HepG2 (cell line): ENCODE measurements around the gene OR6S1. TPM values are rescaled to one million over a fixed set of nuclear protein-coding genes. Genes with fewer than 3 reads are reported as not detected.

Source experiments
- GATA4 ChIP-seq: sonication (generic); IDR thresholded peaks from 2 replicates; pipeline ENCODE4 v1.6.1; 2016; ENCODE audit warnings: antibody characterized with exemption, low read depth, borderline replicate concordance
- HIC2 ChIP-seq: sonication (generic); formaldehyde crosslinking; IDR thresholded peaks from 2 replicates; pipeline ENCODE4 v1.9.0; 2022; ENCODE audit warnings: low read depth, missing genetic modification reagents
- HOXA5 ChIP-seq: sonication (generic); formaldehyde crosslinking; IDR thresholded peaks from 2 replicates; pipeline ENCODE4 v1.4.0; 2020; ENCODE audit warnings: missing genetic modification reagents
- KDM5B ChIP-seq: sonication (generic); formaldehyde crosslinking; IDR thresholded peaks from 2 replicates; pipeline ENCODE4 v1.4.0; 2020; ENCODE audit warnings: missing genetic modification reagents, mild to moderate bottlenecking, borderline replicate concordance
- MIER3 ChIP-seq: IDR thresholded peaks from 2 replicates; pipeline ENCODE4 v1.6.1; 2016; ENCODE audit warnings: missing compliant biosample characterization, borderline replicate concordance
- MTF1 ChIP-seq: sonication (generic); formaldehyde crosslinking; IDR thresholded peaks from 2 replicates; pipeline ENCODE4 v1.5.0; 2020; ENCODE audit warnings: missing genetic modification reagents
- PCBP2 ChIP-seq: fragments of 200-400 bp; formaldehyde crosslinking; optimal IDR thresholded peaks from 2 replicates; pipeline ENCODE3; 2018; ENCODE audit warnings: low read length, low read depth; ENCODE audit not compliant: poor library complexity, severe bottlenecking
- SNAPC2 ChIP-seq: sonication (generic); formaldehyde crosslinking; IDR thresholded peaks from 2 replicates; pipeline ENCODE4 v1.8.1; 2022; ENCODE audit warnings: mild to moderate bottlenecking, missing genetic modification reagents
- SOX6 ChIP-seq, 2 experiments: fragments of 450-650 bp in 1 of 2; sonication (generic) in 1 of 2; formaldehyde crosslinking in 1 of 2; IDR thresholded peaks; 2 replicates each; pipeline versions ENCODE4 v1.4.0 to v1.6.1; 2017 to 2020; ENCODE audit warnings: antibody characterized with exemption in 1 of 2, mild to moderate bottlenecking in 1 of 2, missing genetic modification reagents in 1 of 2
- SRSF9 ChIP-seq: fragments of 200-400 bp; formaldehyde crosslinking; IDR thresholded peaks from 2 replicates; pipeline ENCODE4 v1.6.1; 2018; ENCODE audit warnings: borderline replicate concordance, mild to moderate bottlenecking, low read depth, low read length; ENCODE audit not compliant: insufficient read depth, poor library complexity, severe bottlenecking
- TEAD2 ChIP-seq: sonication (generic); formaldehyde crosslinking; IDR thresholded peaks from 2 replicates; pipeline ENCODE4 v1.9.0; 2021; ENCODE audit warnings: missing genetic modification reagents
- ZFP62 ChIP-seq: sonication (generic); formaldehyde crosslinking; IDR thresholded peaks from 2 replicates; pipeline ENCODE4 v1.4.0; 2020; ENCODE audit warnings: missing genetic modification reagents
- ZNF180 ChIP-seq: sonication (generic); formaldehyde crosslinking; IDR thresholded peaks from 2 replicates; pipeline ENCODE4 v1.4.0; 2020; ENCODE audit warnings: low read depth, missing genetic modification reagents, borderline replicate concordance
- polyA plus RNA-seq, 8 experiments: library from polyadenylated mRNA; depleted of rRNA in 3 of 8; stranded (reverse) in 7 of 8; unstranded in 1 of 8; fragments of >200 nt; fragmentation: Illumina TruSeq in 4 of 8; extraction: Trizol in 4 of 8; gene quantifications; 2 replicates each; pipeline versions ENCODE4 v1.2.1 to v1.2.3, GENCODE V29; 2011 to 2016; ENCODE audit warnings: low read depth in 4 of 8, missing spikeins in 1 of 8, mixed read lengths in 1 of 8; ENCODE audit not compliant: insufficient read depth in 1 of 8
- total RNA-seq, 5 experiments: library from RNA; depleted of rRNA; stranded (reverse); fragments of >200 nt; fragmentation: Illumina TruSeq; extraction: Trizol; gene quantifications; 2 replicates each; pipeline ENCODE4 v1.2.3, GENCODE V29; 2016; ENCODE audit warnings: low read depth in 1 of 5
- TF ChIP-seq, protein P1 (sequence below): sonication (generic); formaldehyde crosslinking; IDR thresholded peaks from 2 replicates; pipeline ENCODE4 v1.4.0; 2020; ENCODE audit warnings: missing genetic modification reagents
- TF ChIP-seq, protein P2 (sequence below): sonication (generic); formaldehyde crosslinking; IDR thresholded peaks from 2 replicates; pipeline ENCODE4 v1.5.0; 2020; ENCODE audit warnings: mild to moderate bottlenecking, missing genetic modification reagents, borderline replicate concordance

OR6S1 gene
- total and polyA plus RNA-seq, 2 of the 13 experiments (the other 11 are each of a cell fraction or from before 2014, with no cell fraction given): 0.09 TPM; not detected in 1

DNA sequence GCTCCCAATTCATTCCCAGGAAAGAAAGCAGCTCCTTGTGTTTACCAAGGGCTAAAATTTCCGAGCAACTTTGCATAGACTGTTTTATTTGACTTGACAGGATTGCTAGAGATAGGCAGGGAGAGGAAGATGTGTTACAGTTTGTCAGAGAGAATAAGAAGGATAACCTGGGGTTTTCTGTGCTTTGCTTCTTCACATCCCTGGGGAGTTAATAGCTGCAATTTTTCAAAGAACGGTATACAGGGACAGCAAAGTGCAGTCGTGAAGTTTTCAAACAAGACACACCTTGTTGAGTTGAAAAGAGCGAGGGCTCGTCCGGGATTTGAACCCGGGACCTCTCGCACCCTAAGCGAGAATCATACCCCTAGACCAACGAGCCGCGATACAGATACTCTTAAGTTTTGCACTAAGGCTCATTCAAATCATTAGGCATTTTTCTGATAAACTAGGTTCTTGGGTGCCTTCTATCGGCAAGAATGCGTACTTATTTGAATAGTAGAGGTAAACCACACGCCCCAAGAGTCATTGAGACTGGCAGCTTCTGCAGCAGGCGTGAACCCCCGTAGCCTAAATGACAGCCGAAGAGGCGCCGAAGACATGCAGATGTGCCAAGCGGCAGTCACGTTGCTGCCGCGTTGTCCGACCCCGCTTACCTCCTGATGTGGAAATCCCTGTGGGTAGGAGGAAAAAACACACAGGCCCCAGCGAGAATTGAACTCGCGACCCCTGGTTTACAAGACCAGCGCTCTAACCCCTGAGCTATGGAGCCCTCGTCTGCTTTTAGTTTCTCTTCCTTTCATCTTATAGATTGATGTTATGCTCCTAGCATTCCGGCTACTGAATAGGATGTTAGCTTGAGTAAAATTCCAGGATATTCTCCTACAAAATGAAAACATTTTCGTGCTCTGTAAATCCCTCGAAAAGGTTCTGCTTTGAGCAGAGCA, 28.1 kb downstream of the OR6S1 start (continued):
- TF ChIP-seq MIER3 (CRISPR knock-in tag): peak; percentile 67
- peak; percentile 95 for TF ChIP-seq SNAPC2 (CRISPR knock-in tag)
- peak; percentile 33; the same call in 1 of the 2 replicates for TF ChIP-seq HOXA5 (CRISPR knock-in tag)
- no peak; the same call in 1 of the 2 replicates for TF ChIP-seq MTF1 (CRISPR knock-in tag)
- no peak for TF ChIP-seq SRSF9
- TF ChIP-seq PCBP2: no peak
- TF ChIP-seq ZNF180 (CRISPR knock-in tag): 0 out of 2 replicates have a peak, but pooled peaks have one; percentile 92
- peak; percentile 82; the same call in 1 of the 2 replicates for TF ChIP-seq KDM5B
- TF ChIP-seq HIC2 (CRISPR knock-in tag): peak; percentile 66
- TF ChIP-seq SOX6 (IDR thresholded peaks at IDR 0.05): no peak
- TF ChIP-seq SOX6 (CRISPR knock-in tag; IDR thresholded peaks at IDR 0.05): peak; percentile 87
- TF ChIP-seq, protein P1, sequence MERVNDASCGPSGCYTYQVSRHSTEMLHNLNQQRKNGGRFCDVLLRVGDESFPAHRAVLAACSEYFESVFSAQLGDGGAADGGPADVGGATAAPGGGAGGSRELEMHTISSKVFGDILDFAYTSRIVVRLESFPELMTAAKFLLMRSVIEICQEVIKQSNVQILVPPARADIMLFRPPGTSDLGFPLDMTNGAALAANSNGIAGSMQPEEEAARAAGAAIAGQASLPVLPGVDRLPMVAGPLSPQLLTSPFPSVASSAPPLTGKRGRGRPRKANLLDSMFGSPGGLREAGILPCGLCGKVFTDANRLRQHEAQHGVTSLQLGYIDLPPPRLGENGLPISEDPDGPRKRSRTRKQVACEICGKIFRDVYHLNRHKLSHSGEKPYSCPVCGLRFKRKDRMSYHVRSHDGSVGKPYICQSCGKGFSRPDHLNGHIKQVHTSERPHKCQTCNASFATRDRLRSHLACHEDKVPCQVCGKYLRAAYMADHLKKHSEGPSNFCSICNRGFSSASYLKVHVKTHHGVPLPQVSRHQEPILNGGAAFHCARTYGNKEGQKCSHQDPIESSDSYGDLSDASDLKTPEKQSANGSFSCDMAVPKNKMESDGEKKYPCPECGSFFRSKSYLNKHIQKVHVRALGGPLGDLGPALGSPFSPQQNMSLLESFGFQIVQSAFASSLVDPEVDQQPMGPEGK (CRISPR knock-in tag): peak; percentile 28; the same call in 1 of the 2 replicates
- peak; percentile 37; the same call in 1 of the 2 replicates for TF ChIP-seq ZFP62 (CRISPR knock-in tag)
- no peak for TF ChIP-seq GATA4
- TF ChIP-seq, protein P2, sequence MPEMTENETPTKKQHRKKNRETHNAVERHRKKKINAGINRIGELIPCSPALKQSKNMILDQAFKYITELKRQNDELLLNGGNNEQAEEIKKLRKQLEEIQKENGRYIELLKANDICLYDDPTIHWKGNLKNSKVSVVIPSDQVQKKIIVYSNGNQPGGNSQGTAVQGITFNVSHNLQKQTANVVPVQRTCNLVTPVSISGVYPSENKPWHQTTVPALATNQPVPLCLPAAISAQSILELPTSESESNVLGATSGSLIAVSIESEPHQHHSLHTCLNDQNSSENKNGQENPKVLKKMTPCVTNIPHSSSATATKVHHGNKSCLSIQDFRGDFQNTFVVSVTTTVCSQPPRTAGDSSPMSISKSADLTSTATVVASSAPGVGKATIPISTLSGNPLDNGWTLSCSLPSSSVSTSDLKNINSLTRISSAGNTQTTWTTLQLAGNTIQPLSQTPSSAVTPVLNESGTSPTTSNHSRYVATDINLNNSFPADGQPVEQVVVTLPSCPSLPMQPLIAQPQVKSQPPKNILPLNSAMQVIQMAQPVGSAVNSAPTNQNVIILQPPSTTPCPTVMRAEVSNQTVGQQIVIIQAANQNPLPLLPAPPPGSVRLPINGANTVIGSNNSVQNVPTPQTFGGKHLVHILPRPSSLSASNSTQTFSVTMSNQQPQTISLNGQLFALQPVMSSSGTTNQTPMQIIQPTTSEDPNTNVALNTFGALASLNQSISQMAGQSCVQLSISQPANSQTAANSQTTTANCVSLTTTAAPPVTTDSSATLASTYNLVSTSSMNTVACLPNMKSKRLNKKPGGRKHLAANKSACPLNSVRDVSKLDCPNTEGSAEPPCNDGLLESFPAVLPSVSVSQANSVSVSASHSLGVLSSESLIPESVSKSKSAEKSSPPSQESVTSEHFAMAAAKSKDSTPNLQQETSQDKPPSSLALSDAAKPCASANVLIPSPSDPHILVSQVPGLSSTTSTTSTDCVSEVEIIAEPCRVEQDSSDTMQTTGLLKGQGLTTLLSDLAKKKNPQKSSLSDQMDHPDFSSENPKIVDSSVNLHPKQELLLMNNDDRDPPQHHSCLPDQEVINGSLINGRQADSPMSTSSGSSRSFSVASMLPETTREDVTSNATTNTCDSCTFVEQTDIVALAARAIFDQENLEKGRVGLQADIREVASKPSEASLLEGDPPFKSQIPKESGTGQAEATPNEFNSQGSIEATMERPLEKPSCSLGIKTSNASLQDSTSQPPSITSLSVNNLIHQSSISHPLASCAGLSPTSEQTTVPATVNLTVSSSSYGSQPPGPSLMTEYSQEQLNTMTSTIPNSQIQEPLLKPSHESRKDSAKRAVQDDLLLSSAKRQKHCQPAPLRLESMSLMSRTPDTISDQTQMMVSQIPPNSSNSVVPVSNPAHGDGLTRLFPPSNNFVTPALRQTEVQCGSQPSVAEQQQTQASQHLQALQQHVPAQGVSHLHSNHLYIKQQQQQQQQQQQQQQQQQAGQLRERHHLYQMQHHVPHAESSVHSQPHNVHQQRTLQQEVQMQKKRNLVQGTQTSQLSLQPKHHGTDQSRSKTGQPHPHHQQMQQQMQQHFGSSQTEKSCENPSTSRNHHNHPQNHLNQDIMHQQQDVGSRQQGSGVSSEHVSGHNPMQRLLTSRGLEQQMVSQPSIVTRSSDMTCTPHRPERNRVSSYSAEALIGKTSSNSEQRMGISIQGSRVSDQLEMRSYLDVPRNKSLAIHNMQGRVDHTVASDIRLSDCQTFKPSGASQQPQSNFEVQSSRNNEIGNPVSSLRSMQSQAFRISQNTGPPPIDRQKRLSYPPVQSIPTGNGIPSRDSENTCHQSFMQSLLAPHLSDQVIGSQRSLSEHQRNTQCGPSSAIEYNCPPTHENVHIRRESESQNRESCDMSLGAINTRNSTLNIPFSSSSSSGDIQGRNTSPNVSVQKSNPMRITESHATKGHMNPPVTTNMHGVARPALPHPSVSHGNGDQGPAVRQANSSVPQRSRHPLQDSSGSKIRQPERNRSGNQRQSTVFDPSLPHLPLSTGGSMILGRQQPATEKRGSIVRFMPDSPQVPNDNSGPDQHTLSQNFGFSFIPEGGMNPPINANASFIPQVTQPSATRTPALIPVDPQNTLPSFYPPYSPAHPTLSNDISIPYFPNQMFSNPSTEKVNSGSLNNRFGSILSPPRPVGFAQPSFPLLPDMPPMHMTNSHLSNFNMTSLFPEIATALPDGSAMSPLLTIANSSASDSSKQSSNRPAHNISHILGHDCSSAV: no peak
- TF ChIP-seq TEAD2 (CRISPR knock-in tag): peak; percentile 87
